ENCODE data around the gene LIMK2. TPM values are rescaled to one million over a fixed set of nuclear protein-coding genes. Genes with fewer than 3 reads are reported as not detected.
A peak's percentile ranks its signal among the peaks of the same experiment; 100 is the strongest.

Gene LIMK2
- total and polyA plus RNA-seq, 4 experiments from 2014 or later = 12.3 to 33.2 (median 29.5) TPM

DNA sequence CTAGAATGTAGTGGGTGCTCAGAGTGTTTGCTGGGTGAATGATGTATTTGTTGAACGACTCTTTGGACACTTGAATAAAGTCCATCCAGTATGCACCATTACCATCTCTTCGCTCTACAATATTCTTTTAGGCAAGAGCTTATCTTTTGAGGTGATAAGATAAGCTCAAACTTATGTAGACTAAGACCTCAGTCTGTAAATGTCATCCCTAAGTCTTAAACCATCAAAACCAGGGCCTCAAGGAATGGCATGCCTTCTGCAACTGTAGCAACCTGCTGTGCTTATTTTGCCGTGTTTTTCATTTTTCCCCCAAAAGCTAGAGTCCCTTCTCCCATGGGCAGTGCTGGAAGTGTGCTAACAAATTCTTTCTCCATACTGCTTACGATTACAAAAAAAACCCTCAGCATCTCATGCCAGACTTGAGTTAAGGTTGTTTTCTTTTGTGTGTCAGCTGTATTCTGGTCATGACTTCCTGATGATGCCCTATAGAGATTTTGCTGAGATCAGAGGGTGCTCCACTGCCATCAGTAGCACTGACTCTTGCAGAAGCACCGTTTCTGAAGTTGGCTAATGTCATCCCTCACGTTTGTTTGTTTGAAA, 27.8 kb downstream of the LIMK2 start:
- H3K9me3 Mint-ChIP-seq = no peaks in the 10 kb centered on the region
- ChIA-PET CTCF (ENCODE audit: partially characterized antibody) (interaction anchor here (0.7 to 2.1 kb wide), 9 partner anchors 8 to 34 kb away, joined by 3 to 8 read pairs (median 3); partner anchors contain the start of gene LIMK2), POLR2A (ENCODE audit: partially characterized antibody) (interaction anchor here (1.3 kb wide), 2 partner anchors 15 to 52 kb away, joined by 3 to 4 read pairs; partner anchors contain the start of gene PIK3IP1)
- Histone ChIP-seq H3K9me3 (ENCODE audit: control insufficient read depth in 1 of 2, low read length in 2 of 2) (no peaks in the 10 kb centered on the region), H3K27ac (ENCODE audit: low read depth, low read length) (no peak overlapping the region), H3K27me3 (ENCODE audit: insufficient read depth, low read length) (no peaks in the 10 kb centered on the region), H3K4me1 (ENCODE audit: insufficient read depth, low read length) (peaks cover 21% of the 10 kb centered on the region), H3K36me3 (ENCODE audit: insufficient read depth, low read length) (no peaks in the 10 kb centered on the region), H3K4me3 (ENCODE audit: low read length in 2 of 2) (no peak overlapping the region)
- H3K27me3 Mint-ChIP-seq = no peaks in the 10 kb centered on the region
- H3K27ac Mint-ChIP-seq = peak overlapping the region; percentile 2 to 88 (median 44)
- H3K4me3 Mint-ChIP-seq = peak overlapping the region in 1 of 8 donors; percentile 25
- peaks cover 11 to 33% of the 10 kb centered on the region in 2 donors for H3K36me3 Mint-ChIP-seq
- DNase-seq = no peak
- intact Hi-C loops (cut with micrococcal nuclease) = no loop called here
- H3K4me1 Mint-ChIP-seq = peaks cover 26 to 54% (median 37%) of the 10 kb centered on the region in 4 donors

DNA sequence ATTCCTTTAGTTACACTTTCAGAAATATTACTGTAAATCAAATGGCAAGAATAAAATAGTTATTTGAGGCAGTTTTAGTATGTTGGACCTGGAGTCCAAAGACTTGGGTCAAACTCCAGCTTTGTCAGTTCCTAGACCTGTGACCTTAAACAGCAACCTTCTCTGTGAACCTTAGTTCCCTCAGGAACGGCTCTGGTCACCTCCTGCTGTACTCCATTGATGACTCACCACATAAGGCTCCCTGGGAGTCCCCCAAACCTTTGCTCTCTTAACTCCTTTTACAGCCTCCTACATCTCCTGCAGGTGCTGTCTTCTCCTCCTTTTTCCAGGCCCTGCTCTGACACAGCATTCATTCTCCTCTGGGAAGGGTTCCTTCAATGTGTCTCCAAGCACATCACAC, 29.1 kb downstream of the LIMK2 start:
- ChIA-PET POLR2A (ENCODE audit: partially characterized antibody) (interaction anchor here (1.0 kb wide), 1 partner anchor 44 kb away, joined by 3 read pairs; no protein-coding TSS in a partner anchor), CTCF (ENCODE audit: partially characterized antibody) (interaction anchor here (1.3 to 2.4 kb wide), 5 partner anchors 9 to 72 kb away, joined by 4 to 8 read pairs (median 6); partner anchors contain the start of gene LIMK2)
- Mint-ChIP-seq H3K27ac (peak overlapping the region in 5 of 7 donors; percentile 26 to 77 (median 69)), H3K27me3 (no peaks in the 10 kb centered on the region), H3K9me3 (no peaks in the 10 kb centered on the region), H3K4me3 (no peak overlapping the region), H3K36me3 (peaks cover 8 to 28% of the 10 kb centered on the region in 2 donors), H3K4me1 (peaks cover 22 to 52% (median 37%) of the 10 kb centered on the region in 4 donors)
- no peak for DNase-seq
- Histone ChIP-seq H3K27me3 (ENCODE audit: insufficient read depth, low read length) (no peaks in the 10 kb centered on the region), H3K4me3 (ENCODE audit: low read length in 2 of 2) (no peak overlapping the region), H3K27ac (ENCODE audit: low read depth, low read length) (no peak overlapping the region), H3K36me3 (ENCODE audit: insufficient read depth, low read length) (no peaks in the 10 kb centered on the region), H3K4me1 (ENCODE audit: insufficient read depth, low read length) (peaks cover 22% of the 10 kb centered on the region), H3K9me3 (ENCODE audit: control insufficient read depth in 1 of 2, low read length in 2 of 2) (no peaks in the 10 kb centered on the region)
- intact Hi-C loops (cut with micrococcal nuclease) = no loop called here

DNA sequence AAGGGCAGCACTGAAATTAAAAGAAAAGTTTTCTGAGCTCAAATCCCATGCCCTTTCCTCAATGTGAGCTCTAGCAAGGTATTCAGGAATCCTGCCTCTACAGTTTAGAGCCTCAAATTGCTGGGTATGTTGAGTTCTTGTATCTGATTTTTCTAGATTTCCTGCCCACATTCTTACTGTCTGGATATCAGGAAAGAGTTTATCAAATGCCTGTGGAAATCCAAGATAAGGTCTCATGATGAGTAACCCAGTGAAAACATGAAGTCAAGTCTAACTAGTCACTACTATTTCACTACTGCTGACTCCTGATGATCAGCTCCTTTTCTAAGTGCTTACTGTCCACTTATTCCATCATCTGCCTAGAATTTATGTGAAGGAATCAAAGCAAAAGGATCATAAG, 29.8 kb downstream of the LIMK2 start:
- ChIA-PET POLR2A (ENCODE audit: partially characterized antibody) (no interaction called here), CTCF (ENCODE audit: partially characterized antibody) (interaction anchor here (1.3 to 2.4 kb wide), 4 partner anchors 10 to 72 kb away, joined by 4 to 20 read pairs (median 6); partner anchors contain the start of gene LIMK2)
- no peak for DNase-seq
- Histone ChIP-seq H3K4me1 (ENCODE audit: insufficient read depth, low read length) (peaks cover 24% of the 10 kb centered on the region), H3K27ac (ENCODE audit: low read depth, low read length) (no peak overlapping the region), H3K4me3 (ENCODE audit: low read length in 2 of 2) (no peak overlapping the region), H3K9me3 (ENCODE audit: control insufficient read depth in 1 of 2, low read length in 2 of 2) (no peaks in the 10 kb centered on the region), H3K36me3 (ENCODE audit: insufficient read depth, low read length) (no peaks in the 10 kb centered on the region), H3K27me3 (ENCODE audit: insufficient read depth, low read length) (no peaks in the 10 kb centered on the region)
- H3K9me3 Mint-ChIP-seq = no peaks in the 10 kb centered on the region
- peaks cover 25 to 58% (median 39%) of the 10 kb centered on the region in 4 donors for H3K4me1 Mint-ChIP-seq
- peak overlapping the region in 2 of 7 donors; percentile 33 to 65 for H3K27ac Mint-ChIP-seq
- peaks cover 8 to 28% of the 10 kb centered on the region in 2 donors for H3K36me3 Mint-ChIP-seq
- H3K27me3 Mint-ChIP-seq = no peaks in the 10 kb centered on the region
- intact Hi-C loops (cut with micrococcal nuclease) = no loop called here
- H3K4me3 Mint-ChIP-seq = no peak overlapping the region

- POLR2A ChIA-PET (ENCODE audit: partially characterized antibody) = interaction anchor here (1.5 kb wide), 1 partner anchor 30 kb away, joined by 4 read pairs; no protein-coding TSS in a partner anchor
- Mint-ChIP-seq H3K4me3 (no peak overlapping the region), H3K9me3 (no peaks in the 10 kb centered on the region), H3K36me3 (peaks cover 12 to 26% of the 10 kb centered on the region in 2 donors), H3K27me3 (no peaks in the 10 kb centered on the region), H3K27ac (peak overlapping the region in 2 of 7 donors; percentile 17 to 31), H3K4me1 (peaks cover 32 to 67% (median 47%) of the 10 kb centered on the region in 4 donors)
- Histone ChIP-seq H3K27ac (ENCODE audit: low read depth, low read length) (no peak overlapping the region), H3K4me3 (ENCODE audit: low read length in 2 of 2) (no peak overlapping the region), H3K9me3 (ENCODE audit: control insufficient read depth in 1 of 2, low read length in 2 of 2) (no peaks in the 10 kb centered on the region), H3K36me3 (ENCODE audit: insufficient read depth, low read length) (no peaks in the 10 kb centered on the region), H3K27me3 (ENCODE audit: insufficient read depth, low read length) (no peaks in the 10 kb centered on the region), H3K4me1 (ENCODE audit: insufficient read depth, low read length) (peaks cover 40% of the 10 kb centered on the region)
- CTCF ChIA-PET (ENCODE audit: partially characterized antibody) = interaction anchor here (1.0 to 2.3 kb wide), 4 partner anchors 19 to 32 kb away, joined by 3 to 20 read pairs (median 4); partner anchors contain the start of gene LIMK2
- DNase-seq = no peak
- intact Hi-C loops (cut with micrococcal nuclease) = no loop called here
These were observed 31.4 kb downstream of the LIMK2 start for GRCh38 chr22:31243339-31244045.

GRCh38 chr22:31244046-31244942, 32.2 kb downstream of the LIMK2 start:
- Mint-ChIP-seq H3K27ac (peak overlapping the region; percentile 12 to 81 (median 58)), H3K9me3 (no peaks in the 10 kb centered on the region), H3K4me3 (no peak overlapping the region), H3K36me3 (peaks cover 12 to 24% of the 10 kb centered on the region in 2 donors), H3K27me3 (no peaks in the 10 kb centered on the region), H3K4me1 (peaks cover 31 to 74% (median 44%) of the 10 kb centered on the region in 4 donors)
- ChIA-PET POLR2A (ENCODE audit: partially characterized antibody) (interaction anchor here (0.6 to 1.5 kb wide), 3 partner anchors 29 to 322 kb away, joined by 4 to 5 read pairs (median 4); no protein-coding TSS in a partner anchor), CTCF (ENCODE audit: partially characterized antibody) (interaction anchor here (1.0 to 2.3 kb wide), 7 partner anchors 9 to 69 kb away, joined by 3 to 20 read pairs (median 4); partner anchors contain the start of gene LIMK2)
- peaks cover 47% of the 10 kb centered on the region for H3K4me1 ChIP-seq (ENCODE audit: insufficient read depth, low read length)
- no peaks in the 10 kb centered on the region for H3K36me3 ChIP-seq (ENCODE audit: insufficient read depth, low read length)
- H3K27me3 ChIP-seq (ENCODE audit: insufficient read depth, low read length) = no peaks in the 10 kb centered on the region
- H3K9me3 ChIP-seq (ENCODE audit: control insufficient read depth in 1 of 2, low read length in 2 of 2) = no peaks in the 10 kb centered on the region
- no peak overlapping the region for H3K4me3 ChIP-seq (ENCODE audit: low read length in 2 of 2)
- H3K27ac ChIP-seq (ENCODE audit: low read depth, low read length) = no peak overlapping the region
- DNase-seq = no peak
- intact Hi-C loops (cut with micrococcal nuclease) = no loop called here

- Mint-ChIP-seq H3K9me3 (no peaks in the 10 kb centered on the region), H3K27ac (peak overlapping the region in 6 of 7 donors; percentile 12 to 86 (median 62)), H3K4me3 (peak overlapping the region in 3 of 8 donors; percentile 4 to 64 (median 24)), H3K36me3 (peaks cover 12 to 19% of the 10 kb centered on the region in 2 donors), H3K4me1 (peaks cover 26 to 67% (median 38%) of the 10 kb centered on the region in 4 donors), H3K27me3 (no peaks in the 10 kb centered on the region)
- intact Hi-C loops (cut with micrococcal nuclease) = no loop called here
- H3K9me3 ChIP-seq (ENCODE audit: control insufficient read depth in 1 of 2, low read length in 2 of 2) = no peaks in the 10 kb centered on the region
- no peaks in the 10 kb centered on the region for H3K36me3 ChIP-seq (ENCODE audit: insufficient read depth, low read length)
- H3K4me3 ChIP-seq (ENCODE audit: low read length in 2 of 2) = no peak overlapping the region
- ChIA-PET POLR2A (ENCODE audit: partially characterized antibody) (interaction anchor here (0.6 to 1.6 kb wide), 4 partner anchors 28 to 323 kb away, joined by 4 to 5 read pairs (median 4); no protein-coding TSS in a partner anchor), CTCF (ENCODE audit: partially characterized antibody) (interaction anchor here (1.0 to 1.6 kb wide), 5 partner anchors 9 to 68 kb away, joined by 4 to 7 read pairs (median 4); partner anchors contain the start of gene LIMK2)
- peaks cover 47% of the 10 kb centered on the region for H3K4me1 ChIP-seq (ENCODE audit: insufficient read depth, low read length)
- peak in 2 of 5 donors; percentile 8 to 18 for DNase-seq
- H3K27me3 ChIP-seq (ENCODE audit: insufficient read depth, low read length) = no peaks in the 10 kb centered on the region
- no peak overlapping the region for H3K27ac ChIP-seq (ENCODE audit: low read depth, low read length)
These were observed 32.9 kb downstream of the LIMK2 start for GRCh38 chr22:31244943-31245451.

Measured in CD4-positive, alpha-beta memory T cell (primary cell).